GM23248 (cell line): ENCODE data around the gene PKD2. TPM values are rescaled to one million over a fixed set of nuclear protein-coding genes. Genes with fewer than 3 reads are reported as not detected.

Experiments used
- DNase-seq: peaks from one replicate; pipeline ENCODE4 v3.0.0-alpha.2; 2015
- H2AFZ ChIP-seq: fragments of 200-600 bp; sonication (generic); 2 replicates; pipeline ENCODE4 v1.6.1; 2016; ENCODE audit warnings: antibody characterized with exemption
- H3F3A ChIP-seq: fragments of 200-600 bp; sonication (generic); 2 replicates; pipeline ENCODE4 v1.6.1; 2016; ENCODE audit warnings: mild to moderate bottlenecking, antibody characterized with exemption, mixed run types; ENCODE audit not compliant: insufficient read depth
- H3K27ac ChIP-seq: fragments of 200-600 bp; sonication (generic); 2 replicates; pipeline ENCODE4 v1.5.1; 2016; ENCODE audit warnings: mild to moderate bottlenecking
- H3K27me3 ChIP-seq: fragments of 200-600 bp; sonication (generic); replicated peaks from 2 replicates; pipeline ENCODE4 v1.6.1; 2016; ENCODE audit warnings: mild to moderate bottlenecking; ENCODE audit not compliant: insufficient read depth
- H3K36me3 ChIP-seq: fragments of 200-600 bp; sonication (generic); 2 replicates; pipeline ENCODE4 v1.6.1; 2016; ENCODE audit warnings: low read depth, mild to moderate bottlenecking
- H3K4me1 ChIP-seq: fragments of 200-600 bp; sonication (generic); 2 replicates; pipeline ENCODE4 v1.6.1; 2016; ENCODE audit warnings: mild to moderate bottlenecking; ENCODE audit not compliant: insufficient read depth
- H3K4me2 ChIP-seq: fragments of 200-600 bp; sonication (generic); one replicate; pipeline ENCODE4 v1.6.1; 2016; ENCODE audit warnings: mild to moderate bottlenecking; ENCODE audit not compliant: unreplicated experiment
- H3K4me3 ChIP-seq: fragments of 200-600 bp; sonication (generic); 2 replicates; pipeline ENCODE4 v1.5.1; 2016; ENCODE audit warnings: mild to moderate bottlenecking
- H3K79me2 ChIP-seq: fragments of 200-600 bp; sonication (generic); 2 replicates; pipeline ENCODE4 v1.6.1; 2016; ENCODE audit warnings: mild to moderate bottlenecking; ENCODE audit not compliant: insufficient read depth
- H3K9ac ChIP-seq: fragments of 200-600 bp; sonication (generic); 2 replicates; pipeline ENCODE4 v1.6.1; 2016; ENCODE audit warnings: mild to moderate bottlenecking
- H3K9me2 ChIP-seq: fragments of 200-600 bp; sonication (generic); 2 replicates; pipeline ENCODE4 v1.6.1; 2016; ENCODE audit warnings: mixed run types, mild to moderate bottlenecking, moderate library complexity; ENCODE audit not compliant: insufficient read depth
- H3K9me3 ChIP-seq: fragments of 200-600 bp; sonication (generic); one replicate; pipeline ENCODE4 v1.6.1; 2017; ENCODE audit warnings: low read depth
- H4K20me1 ChIP-seq: fragments of 200-600 bp; sonication (generic); 2 replicates; pipeline ENCODE4 v1.6.0; 2016; ENCODE audit not compliant: insufficient read depth
- EZH2 ChIP-seq: fragments of 200-600 bp; sonication (generic); IDR thresholded peaks from 2 replicates; pipeline ENCODE4 v1.6.1; 2018; ENCODE audit warnings: antibody characterized with exemption, mild to moderate bottlenecking; ENCODE audit not compliant: insufficient read depth, poor library complexity, severe bottlenecking
- EZH2phosphoT487 ChIP-seq: fragments of 200-600 bp; sonication (generic); IDR thresholded peaks from 2 replicates; pipeline ENCODE4 v1.6.1; 2018; ENCODE audit warnings: antibody characterized with exemption, moderate library complexity, mild to moderate bottlenecking, low read depth; ENCODE audit not compliant: insufficient read depth
- WGBS, 2 experiments: methylation state at CpG; one replicate each; pipeline ENCODE4 v1.1.6; 2015 to 2017; ENCODE audit warnings: low lambda C conversion rate in 2 of 2, low coverage in 1 of 2; ENCODE audit errors: missing lambda C conversion rate in 2 of 2; 5-methylcytosine and 5-hydroxymethylcytosine counted together
- in situ Hi-C: fragments of 300-500 bp; cut with MboI; formaldehyde crosslinking; loops from 2 replicates; pipeline ENCODE4 v1.15.0; 2020
- polyA plus RNA-seq: library from polyadenylated mRNA; unstranded; fragments of >200 nt; fragmentation: Nextera tagmentation; extraction: Ambion mirVana; gene quantifications from 2 replicates; pipeline ENCODE4 v1.2.1, GENCODE V29; 2016
- total RNA-seq: library from RNA; depleted of rRNA; stranded (reverse); fragments of >200 nt; shearing (Covaris generic); gene quantifications from 2 replicates; pipeline ENCODE4 v1.2.3, GENCODE V29; 2014

The PKD2 gene
- total and polyA plus RNA-seq, 2 experiments from 2014 or later: 35.0 to 125 TPM

DNA sequence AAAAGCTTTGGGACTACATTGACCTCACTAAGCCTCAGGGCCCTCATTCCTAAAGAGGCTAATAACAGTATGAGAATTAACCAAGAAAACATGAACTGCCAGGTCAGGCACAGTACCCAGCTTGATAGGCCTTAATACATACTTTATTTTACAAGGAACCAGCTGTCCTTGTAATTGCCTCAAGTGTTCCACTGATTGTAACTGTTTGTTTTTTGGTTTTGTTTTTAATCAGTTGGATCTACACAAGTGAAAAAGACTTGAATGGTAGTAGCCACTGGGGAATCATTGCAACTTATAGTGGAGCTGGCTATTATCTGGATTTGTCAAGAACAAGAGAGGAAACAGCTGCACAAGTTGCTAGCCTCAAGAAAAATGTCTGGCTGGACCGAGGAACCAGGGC lies 35.6 kb downstream of the PKD2 start:
- in situ Hi-C loops: loop anchor here (25.0 kb wide), 1 partner anchor 469 kb away; the partner anchor contains the start of gene PYURF
- DNase-seq: no peak
- no peak for TF ChIP-seq EZH2phosphoT487
- TF ChIP-seq EZH2: no peak
- no peaks in the 10 kb centered on the region for H3K9me3 ChIP-seq
- H3K9ac ChIP-seq: no peak overlapping the region
- H4K20me1 ChIP-seq: no peaks in the 10 kb centered on the region
- no peak overlapping the region for H3K4me3 ChIP-seq
- WGBS, 2 experiments: 96 to 100% methylated on average over 1 of the region's 1 CpG
- H3K79me2 ChIP-seq: no peaks in the 10 kb centered on the region
- H3F3A ChIP-seq: no peaks in the 10 kb centered on the region
- H3K4me2 ChIP-seq: no peak overlapping the region
- no peaks in the 10 kb centered on the region for H3K4me1 ChIP-seq
- no peak overlapping the region for H2AFZ ChIP-seq
- peaks cover 83% of the 10 kb centered on the region for H3K36me3 ChIP-seq
- H3K27ac ChIP-seq: no peak overlapping the region
- H3K9me2 ChIP-seq: no peaks in the 10 kb centered on the region
- H3K27me3 ChIP-seq: no peaks in the 10 kb centered on the region

DNA sequence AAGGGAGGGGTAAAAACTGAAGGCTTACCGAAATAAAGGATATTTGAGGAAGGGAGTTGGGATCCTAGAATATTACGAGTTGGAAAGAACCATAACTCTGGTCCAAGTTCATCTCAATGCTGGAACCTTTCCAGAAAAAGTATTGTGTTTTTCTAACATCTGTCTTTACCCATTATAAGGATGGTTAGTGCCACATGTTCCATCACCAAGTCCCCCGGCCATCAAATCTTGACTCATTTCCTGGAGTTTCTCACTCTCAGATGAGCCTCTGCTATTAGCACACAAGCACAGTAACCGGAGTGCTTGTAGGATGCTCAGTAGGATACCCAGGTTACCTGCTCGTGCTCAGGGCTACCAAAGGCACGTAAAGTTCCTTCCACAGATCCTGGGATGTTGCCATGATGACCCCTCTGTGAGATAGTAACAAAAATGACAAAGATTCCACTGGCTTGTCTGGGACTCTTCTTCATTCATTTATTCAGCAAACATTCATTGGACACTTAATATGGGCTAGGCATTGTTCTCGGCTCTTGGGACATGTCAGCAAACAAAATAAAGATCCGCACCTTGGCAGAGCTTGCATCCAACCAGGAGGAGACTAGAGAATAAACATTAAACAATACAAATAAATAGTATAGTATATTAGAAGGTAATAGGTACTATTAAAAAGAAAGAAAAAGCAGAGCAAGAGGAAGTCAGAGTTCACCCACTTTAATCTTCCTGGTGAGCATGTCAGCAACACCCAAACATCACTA lies 36.3 kb downstream of the PKD2 start:
- Histone ChIP-seq H3K9me3 (no peaks in the 10 kb centered on the region), H3K9me2 (no peaks in the 10 kb centered on the region), H3K27ac (no peak overlapping the region), H3K4me3 (no peak overlapping the region), H4K20me1 (no peaks in the 10 kb centered on the region), H3K27me3 (no peaks in the 10 kb centered on the region), H3K4me2 (no peak overlapping the region), H3K79me2 (no peaks in the 10 kb centered on the region), H3K36me3 (peaks cover 80% of the 10 kb centered on the region), H2AFZ (no peak overlapping the region), H3K4me1 (no peaks in the 10 kb centered on the region), H3F3A (no peaks in the 10 kb centered on the region), H3K9ac (no peak overlapping the region)
- in situ Hi-C loops: loop anchor here (25.0 kb wide), 1 partner anchor 469 kb away; the partner anchor contains the start of gene PYURF
- DNase-seq: no peak
- 87 to 89% methylated on average over 8 of the region's 8 CpGs for WGBS, 2 experiments
- TF ChIP-seq EZH2 (no peak), EZH2phosphoT487 (no peak)

DNA sequence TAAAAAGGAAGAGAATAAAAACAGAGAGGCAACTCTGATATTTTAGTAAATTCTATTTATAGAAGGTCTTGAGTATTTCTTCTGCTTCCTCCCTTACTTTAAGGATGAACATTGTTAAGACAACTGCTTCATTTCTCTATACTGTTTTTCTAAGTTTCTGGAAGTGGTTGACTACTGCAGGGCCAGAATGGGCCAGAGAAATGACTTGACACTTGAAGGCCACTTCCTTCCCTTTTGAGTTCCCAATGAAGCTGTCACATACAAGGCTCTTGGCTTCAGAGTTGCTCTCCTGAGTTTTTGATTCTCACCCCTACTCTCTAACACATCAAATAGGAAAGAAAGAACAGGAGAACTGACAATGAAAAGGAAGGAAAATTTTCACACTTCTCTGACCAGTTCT lies 37.6 kb downstream of the PKD2 start:
- Histone ChIP-seq H3K9me2 (no peaks in the 10 kb centered on the region), H3K9ac (no peak overlapping the region), H3K4me2 (no peak overlapping the region), H3K27ac (no peak overlapping the region), H3K27me3 (no peaks in the 10 kb centered on the region), H4K20me1 (no peaks in the 10 kb centered on the region), H3K36me3 (peaks cover 73% of the 10 kb centered on the region), H3K4me3 (no peak overlapping the region), H3F3A (no peaks in the 10 kb centered on the region), H3K4me1 (no peaks in the 10 kb centered on the region), H3K9me3 (no peaks in the 10 kb centered on the region), H3K79me2 (no peaks in the 10 kb centered on the region), H2AFZ (no peak overlapping the region)
- in situ Hi-C loops: loop anchor here (25.0 kb wide), 1 partner anchor 467 kb away; the partner anchor contains the start of gene PYURF
- TF ChIP-seq EZH2phosphoT487: no peak
- no peak for TF ChIP-seq EZH2
- DNase-seq: no peak

DNA sequence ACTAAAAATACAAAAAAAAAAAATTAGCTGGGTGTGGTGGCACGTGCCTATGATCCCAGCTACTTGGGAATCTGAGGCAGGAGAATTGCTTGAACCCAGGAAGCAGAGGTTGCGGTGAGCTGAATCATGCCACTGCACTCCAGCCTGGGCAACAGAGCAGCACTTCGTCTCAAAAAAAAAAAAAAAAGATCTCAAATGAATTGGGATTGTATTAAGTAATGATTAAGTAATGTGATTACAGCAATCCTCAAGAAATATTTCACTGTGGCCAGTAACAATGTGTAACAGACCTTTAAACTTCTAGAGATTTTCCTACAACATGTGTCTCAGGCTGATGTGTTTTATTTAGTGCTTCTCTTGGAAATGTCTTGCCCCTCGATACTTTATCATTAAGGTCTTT lies 46.8 kb downstream of the PKD2 start:
- H3K9me2 ChIP-seq: no peaks in the 10 kb centered on the region
- H3F3A ChIP-seq: no peaks in the 10 kb centered on the region
- H3K4me1 ChIP-seq: no peaks in the 10 kb centered on the region
- no peak overlapping the region for H2AFZ ChIP-seq
- H3K27me3 ChIP-seq: no peaks in the 10 kb centered on the region
- H3K79me2 ChIP-seq: no peaks in the 10 kb centered on the region
- H3K4me3 ChIP-seq: no peak overlapping the region
- WGBS, 2 experiments: 44 to 60% methylated on average over 4 of the region's 4 CpGs
- no peaks in the 10 kb centered on the region for H3K9me3 ChIP-seq
- H3K4me2 ChIP-seq: no peak overlapping the region
- H3K9ac ChIP-seq: no peak overlapping the region
- no peak overlapping the region for H3K27ac ChIP-seq
- in situ Hi-C loops: no loop called here
- peak; percentile 34 for DNase-seq
- H4K20me1 ChIP-seq: no peaks in the 10 kb centered on the region
- no peak for TF ChIP-seq EZH2
- TF ChIP-seq EZH2phosphoT487: no peak
- peaks cover 48% of the 10 kb centered on the region for H3K36me3 ChIP-seq

DNA sequence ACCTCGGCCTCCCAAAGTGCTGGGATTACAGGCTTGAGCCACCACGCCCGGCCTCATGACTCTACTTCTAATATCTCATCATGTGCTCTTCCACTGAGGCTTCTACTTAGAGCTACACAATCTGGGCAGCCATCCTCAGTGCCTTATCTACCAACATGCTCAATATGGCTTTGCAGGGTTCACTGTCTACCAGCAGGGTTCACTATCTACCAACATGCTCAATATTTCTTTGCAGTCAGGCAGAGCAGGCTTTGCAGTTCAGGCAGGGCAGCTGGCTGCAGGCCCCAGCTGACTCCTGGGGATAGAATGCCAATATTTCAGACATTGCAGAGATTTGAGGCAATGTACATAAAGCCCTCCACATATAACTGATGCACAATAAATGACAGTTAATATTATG lies 47.5 kb downstream of the PKD2 start:
- H3K27ac ChIP-seq: no peak overlapping the region
- H3K9ac ChIP-seq: no peak overlapping the region
- H3K9me3 ChIP-seq: no peaks in the 10 kb centered on the region
- no peaks in the 10 kb centered on the region for H4K20me1 ChIP-seq
- 0 out of 2 replicates have a peak, but pooled peaks cover 4% of the 10 kb centered on the region for H3F3A ChIP-seq
- H3K36me3 ChIP-seq: peaks cover 51% of the 10 kb centered on the region
- 77 to 78% methylated on average over 3 of the region's 3 CpGs for WGBS, 2 experiments
- H3K4me2 ChIP-seq: no peak overlapping the region
- H2AFZ ChIP-seq: no peak overlapping the region
- H3K27me3 ChIP-seq: no peaks in the 10 kb centered on the region
- DNase-seq: peak; percentile 54
- H3K4me3 ChIP-seq: no peak overlapping the region
- TF ChIP-seq EZH2phosphoT487 (no peak), EZH2 (no peak)
- H3K4me1 ChIP-seq: no peaks in the 10 kb centered on the region
- no peaks in the 10 kb centered on the region for H3K79me2 ChIP-seq
- in situ Hi-C loops: no loop called here
- H3K9me2 ChIP-seq: no peaks in the 10 kb centered on the region
